HG02642 (cell line): ENCODE data around the gene ZNHIT3.

ENCODE experiments used
- ATAC-seq: cut with Tn5 transposase; IDR thresholded peaks from one replicate; pipeline ENCODE4 v1.9.1; 2021; ENCODE audit warnings: mild to moderate bottlenecking; ENCODE audit not compliant: unreplicated experiment, poor library complexity

ZNHIT3 gene

DNA sequence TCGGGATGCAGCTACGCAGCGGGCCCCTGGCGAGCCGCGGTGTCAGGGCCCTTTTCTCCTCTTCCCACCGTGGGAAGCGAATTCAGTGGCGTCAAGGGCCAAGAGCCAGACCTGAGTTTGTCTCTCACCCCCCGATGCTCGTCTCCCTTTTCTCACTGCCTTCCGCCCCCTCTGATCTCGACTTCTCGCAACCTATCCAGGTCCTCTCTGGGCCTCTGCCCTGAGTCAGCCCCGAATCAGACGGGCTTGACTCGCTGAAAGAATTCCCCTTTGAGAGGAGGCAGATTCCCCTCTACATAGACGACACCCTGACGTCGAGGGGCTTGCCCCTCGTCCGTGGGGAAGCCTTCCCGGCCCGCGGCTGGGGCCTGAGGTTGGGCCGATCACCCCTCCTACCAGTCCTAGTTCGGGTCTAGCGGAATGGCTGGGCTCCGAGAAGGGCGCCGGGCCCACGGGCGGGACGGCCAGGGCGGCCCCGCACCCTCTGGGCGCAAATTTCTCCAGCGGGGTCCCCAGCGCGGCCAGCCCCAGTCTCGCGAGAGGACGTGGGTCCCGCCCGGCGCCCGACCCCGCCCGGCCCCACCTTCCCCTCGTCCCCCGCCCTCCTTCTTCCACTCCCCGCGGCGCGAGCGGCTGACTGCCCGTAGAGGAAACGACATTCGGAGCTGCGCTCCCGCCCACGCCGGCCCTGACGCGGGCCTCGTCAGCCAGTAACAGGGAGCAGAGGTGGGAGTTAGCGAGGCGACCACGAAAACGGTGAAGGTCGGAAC, 58.0 kb downstream of the ZNHIT3 start, which contains the start of gene GGNBP2:
Gene GGNBP2, plus strand, starts transcription at position 613 of the 770 bp plus-strand sequence. CDS start 806 bp downstream, outside the sequence.
- ATAC-seq: peak; percentile 55

DNA sequence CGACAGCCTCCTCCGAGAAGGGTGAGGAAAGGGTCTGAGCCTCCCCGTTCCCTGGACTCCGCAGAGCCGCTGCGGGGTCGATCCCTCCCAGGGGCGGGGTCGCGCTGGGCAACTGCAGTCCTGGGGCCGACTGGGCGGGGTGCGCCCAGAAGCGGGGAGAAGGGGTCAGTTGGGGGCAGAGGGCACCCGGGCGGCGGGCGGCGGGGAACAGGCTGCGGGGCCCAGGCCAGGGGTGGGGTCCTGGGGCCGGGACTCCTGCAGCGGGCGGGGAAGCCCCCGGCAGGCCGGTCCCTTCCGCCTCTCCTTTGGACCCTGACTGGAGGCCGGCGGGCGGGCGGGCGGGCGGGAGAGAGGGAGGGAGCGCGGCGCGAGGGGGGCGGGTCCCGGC, 58.6 kb downstream of the ZNHIT3 start:
- peak; percentile 41 for ATAC-seq
